Fibroblast of the aortic adventitia (primary cell): ENCODE data around the gene KCTD16. TPM values are rescaled to one million over a fixed set of nuclear protein-coding genes. Genes with fewer than 3 reads are reported as not detected.

Experiments
- DNase-seq: peaks from one replicate; pipeline ENCODE4 v3.0.0-alpha.2; 2010; ENCODE audit warnings: low read depth
- H3K4me3 ChIP-seq: 2 replicates; pipeline ENCODE4 v1.5.1; 2011; ENCODE audit warnings: low read depth, mild to moderate bottlenecking, control low read depth, low read length, moderate library complexity
- CTCF ChIP-seq: IDR thresholded peaks from 2 replicates; pipeline ENCODE4 v1.5.1; 2011; ENCODE audit warnings: mild to moderate bottlenecking, low read length, control low read depth, inconsistent platforms; ENCODE audit not compliant: insufficient read depth
- total RNA-seq: library from RNA; depleted of rRNA; stranded (reverse); fragments of >200 nt; gene quantifications from 2 replicates; pipeline ENCODE4 v1.2.3, GENCODE V29; 2012; ENCODE audit warnings: low replicate concordance

KCTD16 gene
- total RNA-seq, 1 donor: 12.6 TPM

- H3K4me3 ChIP-seq: no peak overlapping the region
- peak; percentile 43 for DNase-seq
- no peak for TF ChIP-seq CTCF
These were observed 317.1 kb downstream of the KCTD16 start for GRCh38 chr5:144487761-144488160.

- TF ChIP-seq CTCF: no peak
- DNase-seq: no peak
- no peak overlapping the region for H3K4me3 ChIP-seq
These were observed 332.4 kb downstream of the KCTD16 start for GRCh38 chr5:144503123-144503522.

- no peak for DNase-seq
- TF ChIP-seq CTCF: no peak
- H3K4me3 ChIP-seq: no peak overlapping the region
These were observed 334.4 kb downstream of the KCTD16 start for GRCh38 chr5:144504929-144505577.

GRCh38 chr5:144510845-144511579 is 340.3 kb downstream of the KCTD16 start:
- no peak overlapping the region for H3K4me3 ChIP-seq
- TF ChIP-seq CTCF: no peak
- DNase-seq: no peak

- no peak for TF ChIP-seq CTCF
- no peak overlapping the region for H3K4me3 ChIP-seq
- DNase-seq: no peak
These were observed 341.0 kb downstream of the KCTD16 start for GRCh38 chr5:144511580-144512072.

- H3K4me3 ChIP-seq: no peak overlapping the region
- no peak for DNase-seq
- no peak for TF ChIP-seq CTCF
These were observed 352.0 kb downstream of the KCTD16 start for GRCh38 chr5:144522698-144523097.
